ENCODE results near the gene EIF4E3.

GRCh38 chr3:71685686-71686085, 39.5 kb downstream of the EIF4E3 start:
- TF ChIP-seq POLR2AphosphoS5 (IDR thresholded peaks at IDR 0.05; ENCODE audit: low read depth, low read length) (no peak), REST (IDR thresholded peaks at IDR 0.05; ENCODE audit: insufficient read depth in 1 of 2, low read depth in 2 of 2, low read length in 2 of 2) (no peak), SIN3A (IDR thresholded peaks at IDR 0.05; ENCODE audit: borderline replicate concordance, insufficient read depth, low read length) (no peak), TAF1 (IDR thresholded peaks at IDR 0.05; ENCODE audit: borderline replicate concordance, insufficient read depth, low read length) (no peak)

Measured in PFSK-1 (cell line).